C4-2B (cell line): ENCODE measurements around the gene SRGAP2C.
"Not testable (repeated sequence)": the region's sequence is repeated elsewhere in the genome, so short reads cannot be mapped to it uniquely, and the experiment has no call there.

Experiments used
- ZFX ChIP-seq: fragments of 450-650 bp; IDR thresholded peaks from 2 replicates; pipeline ENCODE4 v1.6.1; 2017
- TF ChIP-seq, protein P1 (sequence below): fragments of 450-650 bp; conservative IDR thresholded peaks from 2 replicates; pipeline ENCODE4 v1.5.1; 2017; ENCODE audit warnings: mild to moderate bottlenecking

DNA sequence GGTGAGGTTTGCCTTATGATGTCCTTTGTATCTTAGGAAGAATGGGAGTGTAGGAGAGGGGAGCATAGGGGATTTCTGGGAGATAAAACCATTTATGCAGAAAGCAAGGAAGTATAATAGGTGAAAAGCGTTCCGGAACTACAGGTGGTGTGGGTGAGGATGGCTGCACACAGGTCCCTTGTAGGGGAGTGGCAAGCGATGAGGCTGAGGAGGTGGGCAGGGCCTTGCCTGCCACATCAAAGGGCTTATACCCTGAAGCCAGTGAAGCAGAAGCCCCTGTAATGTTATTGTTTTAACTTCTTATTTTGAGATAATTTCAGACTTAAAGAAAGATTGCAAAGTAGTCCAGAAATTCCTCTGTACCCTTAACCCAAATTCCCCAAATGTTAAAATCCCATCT is 159.6 kb downstream of the SRGAP2C start:
- TF ChIP-seq, protein P1, sequence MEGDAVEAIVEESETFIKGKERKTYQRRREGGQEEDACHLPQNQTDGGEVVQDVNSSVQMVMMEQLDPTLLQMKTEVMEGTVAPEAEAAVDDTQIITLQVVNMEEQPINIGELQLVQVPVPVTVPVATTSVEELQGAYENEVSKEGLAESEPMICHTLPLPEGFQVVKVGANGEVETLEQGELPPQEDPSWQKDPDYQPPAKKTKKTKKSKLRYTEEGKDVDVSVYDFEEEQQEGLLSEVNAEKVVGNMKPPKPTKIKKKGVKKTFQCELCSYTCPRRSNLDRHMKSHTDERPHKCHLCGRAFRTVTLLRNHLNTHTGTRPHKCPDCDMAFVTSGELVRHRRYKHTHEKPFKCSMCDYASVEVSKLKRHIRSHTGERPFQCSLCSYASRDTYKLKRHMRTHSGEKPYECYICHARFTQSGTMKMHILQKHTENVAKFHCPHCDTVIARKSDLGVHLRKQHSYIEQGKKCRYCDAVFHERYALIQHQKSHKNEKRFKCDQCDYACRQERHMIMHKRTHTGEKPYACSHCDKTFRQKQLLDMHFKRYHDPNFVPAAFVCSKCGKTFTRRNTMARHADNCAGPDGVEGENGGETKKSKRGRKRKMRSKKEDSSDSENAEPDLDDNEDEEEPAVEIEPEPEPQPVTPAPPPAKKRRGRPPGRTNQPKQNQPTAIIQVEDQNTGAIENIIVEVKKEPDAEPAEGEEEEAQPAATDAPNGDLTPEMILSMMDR: not testable (repeated sequence)
- TF ChIP-seq ZFX: not testable (repeated sequence)
